ENCODE results near the gene CD300A.

GRCh38 chr17:74473294-74473693 lies 6.9 kb downstream of the CD300A start:
- TF ChIP-seq, protein P1, sequence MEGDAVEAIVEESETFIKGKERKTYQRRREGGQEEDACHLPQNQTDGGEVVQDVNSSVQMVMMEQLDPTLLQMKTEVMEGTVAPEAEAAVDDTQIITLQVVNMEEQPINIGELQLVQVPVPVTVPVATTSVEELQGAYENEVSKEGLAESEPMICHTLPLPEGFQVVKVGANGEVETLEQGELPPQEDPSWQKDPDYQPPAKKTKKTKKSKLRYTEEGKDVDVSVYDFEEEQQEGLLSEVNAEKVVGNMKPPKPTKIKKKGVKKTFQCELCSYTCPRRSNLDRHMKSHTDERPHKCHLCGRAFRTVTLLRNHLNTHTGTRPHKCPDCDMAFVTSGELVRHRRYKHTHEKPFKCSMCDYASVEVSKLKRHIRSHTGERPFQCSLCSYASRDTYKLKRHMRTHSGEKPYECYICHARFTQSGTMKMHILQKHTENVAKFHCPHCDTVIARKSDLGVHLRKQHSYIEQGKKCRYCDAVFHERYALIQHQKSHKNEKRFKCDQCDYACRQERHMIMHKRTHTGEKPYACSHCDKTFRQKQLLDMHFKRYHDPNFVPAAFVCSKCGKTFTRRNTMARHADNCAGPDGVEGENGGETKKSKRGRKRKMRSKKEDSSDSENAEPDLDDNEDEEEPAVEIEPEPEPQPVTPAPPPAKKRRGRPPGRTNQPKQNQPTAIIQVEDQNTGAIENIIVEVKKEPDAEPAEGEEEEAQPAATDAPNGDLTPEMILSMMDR (optimal IDR thresholded peaks at IDR 0.05 in 1 of 3, IDR thresholded peaks at IDR 0.05 in 1 of 3, conservative IDR thresholded peaks at IDR 0.05 in 1 of 3; ENCODE audit: extremely low read depth in 1 of 3, insufficient read depth in 2 of 3, low read length in 3 of 3): no peak
- TF ChIP-seq EZH2 (IDR thresholded peaks at IDR 0.05; ENCODE audit: low read length): no peak
